Adrenal gland (tissue), 12 donors: Measurements from ENCODE around the gene MRFAP1L1. TPM values are rescaled to one million over a fixed set of nuclear protein-coding genes. Genes with fewer than 3 reads are reported as not detected.

ENCODE experiments used
- DNase-seq, 7 donors: peaks; one replicate each; pipeline ENCODE4 v3.0.0-alpha.2; 2019 to 2020
- H3K27ac ChIP-seq, 5 donors: fragments of 200-600 bp; sonication (generic) in 4 of 5; 1 replicate in 3 of 5; 2 replicates in 2 of 5; pipeline versions ENCODE4 v1.5.1 to v1.8.0; 2016 to 2020; ENCODE audit warnings: mild to moderate bottlenecking in 1 of 5
- H3K27me3 ChIP-seq: fragments of 200-600 bp; 2 replicates; pipeline ENCODE4 v1.8.0; 2021
- H3K36me3 ChIP-seq, 2 donors: fragments of 200-600 bp; replicated peaks in 1 of 2; 1 replicate in 1 of 2; 2 replicates in 1 of 2; pipeline versions ENCODE4 v1.5.1 to v1.8.0; 2018 to 2022
- H3K4me1 ChIP-seq, 2 donors: fragments of 200-600 bp; replicated peaks in 1 of 2; 1 replicate in 1 of 2; 2 replicates in 1 of 2; pipeline versions ENCODE4 v1.5.1 to v1.8.0; 2018 to 2021
- H3K4me3 ChIP-seq, 4 donors: fragments of 200-600 bp; sonication (generic) in 3 of 4; one replicate each; pipeline ENCODE4 v1.5.1; 2016 to 2018
- H3K9me3 ChIP-seq, 3 donors: fragments of 200-600 bp; sonication (generic) in 1 of 3; replicated peaks in 1 of 3; 1 replicate in 2 of 3; 2 replicates in 1 of 3; pipeline versions ENCODE4 v1.5.1 to v1.8.0; 2016 to 2021
- CTCF ChIP-seq, 6 experiments: fragments of 450-650 bp in 4 of 6; fragments of 200-600 bp in 2 of 6; sonication (generic) in 1 of 6; IDR thresholded peaks; 1 replicate in 5 of 6; 2 replicates in 1 of 6; pipeline versions ENCODE4 v1.5.1 to v1.8.0; 2016 to 2021; ENCODE audit warnings: antibody characterized with exemption in 6 of 6, mild to moderate bottlenecking in 2 of 6, moderate library complexity in 1 of 6
- POLR2A ChIP-seq, 2 donors: fragments of 450-650 bp; IDR thresholded peaks; one replicate each; pipeline ENCODE4 v1.6.1; 2017; ENCODE audit warnings: antibody characterized with exemption in 2 of 2, mild to moderate bottlenecking in 2 of 2, moderate library complexity in 1 of 2
- WGBS, 4 donors: extraction: QIAGEN DNeasy Blood & Tissue Kit in 2 of 4; methylation state at CpG; one replicate each; pipeline versions ENCODE4 v1.1.5 to v1.1.7; 2013 to 2017; 5-methylcytosine and 5-hydroxymethylcytosine counted together
- intact Hi-C, 2 donors: fragments of 100-400 bp; cut with DNase I; formaldehyde crosslinking; loops; one replicate each; pipeline versions ENCODE4 v1.14.1 to v1.15.0; 2022 to 2023
- polyA plus RNA-seq, 3 donors: library from polyadenylated mRNA; stranded (reverse); fragments of 200-250 nt in 2 of 3; fragments of 350-450 nt in 1 of 3; fragmentation: Illumina TruSeq in 1 of 3; extraction: RNeasy Lipid Tissue Mini Kit (QIAGEN cat#74804) in 1 of 3; gene quantifications; one replicate each; pipeline ENCODE4 v1.2.3, GENCODE V29; 2013 to 2014
- total RNA-seq, 9 donors: library from RNA; depleted of rRNA in 4 of 9; stranded (reverse); fragments of >200 nt in 4 of 9; fragments of 120-200 nt in 1 of 9; fragmentation: NEBNext Ultra II Directional in 1 of 9; extraction: Animal tissue kit (Norgen Biotek cat#: 25700) in 1 of 9; gene quantifications; one replicate each; pipeline versions ENCODE4 v1.1.0 to v1.2.4, GENCODE V29; 2013 to 2023
- donor health status: healthy with polysubstance abuse.
- donor health status: Bipolar disorder and iron deficiency.
- donor health status: DM: yes; HTN: yes; CAD: no.
- donor health status: DM: no; HTN: no; CAD: no.
- donor health status: DM: no; HTN: no; CAD: no.
- donor health status: DM: yes; HTN: yes; CAD: no.

The MRFAP1L1 gene
- total and polyA plus RNA-seq, 12 donors: 53.0 to 100 (median 63.2) TPM

DNA sequence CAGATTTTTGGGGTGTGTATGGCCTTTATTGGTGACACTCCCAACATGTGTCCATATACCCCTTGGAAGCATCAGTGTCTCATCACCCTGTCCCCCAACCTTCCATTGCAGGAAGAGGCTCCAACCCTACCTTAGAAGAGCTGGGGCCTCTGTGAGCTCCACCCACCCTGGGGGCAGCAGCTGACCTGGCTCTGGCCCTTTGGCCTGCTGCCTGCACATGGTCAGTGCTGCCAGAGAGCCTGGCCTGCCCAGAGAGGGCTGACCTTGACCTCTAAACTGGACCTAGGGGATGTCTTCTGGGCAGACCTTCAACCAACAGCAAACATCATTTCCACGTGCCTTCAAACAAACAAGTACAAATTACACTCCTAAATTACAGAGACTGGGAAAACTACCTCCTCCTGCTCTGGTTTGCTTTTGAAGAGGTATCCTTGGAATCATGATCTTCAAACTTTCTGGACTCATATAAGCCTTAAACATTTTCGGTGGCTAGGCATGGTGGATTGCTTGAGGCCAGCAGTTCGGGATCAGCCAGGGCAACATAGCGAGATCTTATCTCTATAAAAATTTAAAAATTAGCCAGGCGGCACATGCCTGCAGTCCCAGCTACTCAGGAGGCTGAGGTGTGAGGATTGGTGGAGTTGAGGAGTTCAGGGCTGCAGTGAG is 45.6 kb upstream of the MRFAP1L1 start:
- intact Hi-C loops: no loop called here
- 71 to 74% (median 72%) methylated on average over 5 of the region's 5 CpGs for WGBS, 4 donors
- Histone ChIP-seq H3K9me3 (no peaks in the 10 kb centered on the region), H3K27me3 (no peaks in the 10 kb centered on the region), H3K27ac (no peak overlapping the region), H3K4me3 (no peak overlapping the region), H3K36me3 (no peaks in the 10 kb centered on the region), H3K4me1 (no peaks in the 10 kb centered on the region)
- peak in 3 of 7 donors; percentile 38 to 48 (median 43) for DNase-seq
- no peak for TF ChIP-seq CTCF (IDR thresholded peaks at IDR 0.05)
- no peak for TF ChIP-seq POLR2A (IDR thresholded peaks at IDR 0.05)

DNA sequence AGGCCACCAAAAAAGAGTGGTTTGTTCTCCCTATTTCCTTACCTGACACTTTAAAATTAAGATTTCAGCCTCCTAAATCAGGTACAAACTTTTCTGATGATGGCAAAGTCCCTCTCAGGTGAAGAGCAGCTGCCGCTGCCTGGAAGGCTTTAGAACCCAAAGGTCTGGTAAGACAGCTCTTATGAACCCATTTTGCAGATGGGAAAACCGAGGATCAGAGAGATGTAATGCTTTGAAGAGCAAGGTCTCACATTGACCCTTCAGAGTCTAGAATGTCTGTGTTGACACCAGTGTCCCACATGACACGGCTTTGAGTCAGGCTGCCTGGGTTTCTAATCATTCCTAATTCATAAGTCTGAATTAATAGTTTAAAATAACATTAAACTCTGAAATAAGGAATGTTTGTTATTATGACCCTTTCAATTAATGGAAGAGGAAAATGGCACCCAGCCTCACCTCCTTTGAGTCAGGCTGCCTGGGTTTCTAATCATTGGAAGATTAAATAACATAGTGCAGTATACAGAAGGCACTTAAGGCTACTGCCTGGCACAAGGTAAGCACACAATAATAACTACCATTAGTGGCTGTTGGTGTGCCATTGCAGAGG is 44.9 kb upstream of the MRFAP1L1 start:
- TF ChIP-seq CTCF (IDR thresholded peaks at IDR 0.05) (no peak), POLR2A (IDR thresholded peaks at IDR 0.05) (no peak)
- Histone ChIP-seq H3K4me3 (no peak overlapping the region), H3K27ac (no peak overlapping the region), H3K36me3 (no peaks in the 10 kb centered on the region), H3K9me3 (no peaks in the 10 kb centered on the region), H3K4me1 (no peaks in the 10 kb centered on the region), H3K27me3 (no peaks in the 10 kb centered on the region)
- no peak for DNase-seq
- 95 to 98% (median 97%) methylated on average over 3 of the region's 3 CpGs for WGBS, 4 donors
- intact Hi-C loops: no loop called here

DNA sequence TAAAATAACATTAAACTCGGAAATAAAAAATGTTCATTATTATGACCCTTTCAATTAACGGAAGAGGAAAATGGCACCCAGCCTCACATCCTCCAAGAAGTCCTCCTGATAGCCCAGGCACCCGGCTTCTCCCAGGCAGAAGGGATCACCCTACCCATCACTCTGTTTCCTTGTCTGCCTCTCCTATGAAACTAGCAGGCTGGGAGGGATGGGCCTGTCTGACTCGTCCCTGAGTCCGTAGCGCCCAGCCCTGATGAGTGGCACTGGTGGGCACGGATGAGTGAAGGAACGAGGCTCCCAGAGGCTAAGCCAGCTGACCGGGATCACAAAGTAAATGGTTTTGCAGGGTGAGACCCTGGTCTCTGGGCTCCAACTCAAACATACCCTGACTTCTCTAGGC is 44.2 kb upstream of the MRFAP1L1 start:
- no peak overlapping the region for H3K4me3 ChIP-seq
- no peaks in the 10 kb centered on the region for H3K36me3 ChIP-seq
- intact Hi-C loops: no loop called here
- no peaks in the 10 kb centered on the region for H3K4me1 ChIP-seq
- no peaks in the 10 kb centered on the region for H3K9me3 ChIP-seq
- H3K27ac ChIP-seq: no peak overlapping the region
- WGBS, 4 donors: 75 to 89% (median 83%) methylated on average over 9 of the region's 9 CpGs
- H3K27me3 ChIP-seq: no peaks in the 10 kb centered on the region
- no peak for DNase-seq
- no peak for TF ChIP-seq CTCF (IDR thresholded peaks at IDR 0.05)
- TF ChIP-seq POLR2A (IDR thresholded peaks at IDR 0.05): no peak

DNA sequence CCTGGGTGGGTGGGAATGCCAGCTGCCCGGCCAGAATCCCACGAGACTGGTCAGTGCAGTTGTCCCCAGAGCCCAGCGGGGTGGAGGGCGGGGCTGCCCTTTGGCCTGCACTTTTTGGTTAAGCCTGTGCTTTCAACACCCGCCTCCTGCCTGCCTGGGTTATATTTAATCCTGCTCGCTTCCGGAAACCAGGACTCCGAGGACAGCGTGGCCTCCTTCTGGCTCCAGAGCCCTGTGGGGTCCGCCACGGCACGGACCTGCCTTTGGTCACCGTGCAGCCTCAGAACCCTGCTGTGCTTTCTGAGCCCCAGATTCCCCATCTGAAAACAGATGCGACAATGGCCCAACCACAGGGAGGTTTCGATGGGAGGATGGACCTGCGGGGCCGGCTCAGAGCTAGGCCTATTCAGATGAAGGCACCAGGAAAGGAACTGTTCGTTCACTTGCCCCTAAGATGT is 43.5 kb upstream of the MRFAP1L1 start:
- Histone ChIP-seq H3K27me3 (no peaks in the 10 kb centered on the region), H3K4me1 (no peaks in the 10 kb centered on the region), H3K9me3 (no peaks in the 10 kb centered on the region), H3K27ac (peak overlapping the region in 1 of 5 donors; percentile 74), H3K36me3 (no peaks in the 10 kb centered on the region), H3K4me3 (no peak overlapping the region)
- TF ChIP-seq POLR2A (IDR thresholded peaks at IDR 0.05) (no peak), CTCF (IDR thresholded peaks at IDR 0.05) (no peak)
- WGBS, 4 donors: 77 to 91% (median 83%) methylated on average over 6 to 18 of the region's 18 CpGs
- DNase-seq: peak in 2 of 7 donors; percentile 30 to 64
- intact Hi-C loops: no loop called here
